Ishikawa (cell line): ENCODE data around the gene STMN1.

Experiments used
- CEBPB ChIP-seq: IDR thresholded peaks from 2 replicates; pipeline ENCODE4 v1.6.1; 2012
- CREB1 ChIP-seq: IDR thresholded peaks from 2 replicates; pipeline ENCODE4 v1.6.1; 2012; ENCODE audit warnings: low read depth
- EGR1 ChIP-seq: IDR thresholded peaks from 2 replicates; pipeline ENCODE4 v1.6.1; 2012
- EP300 ChIP-seq: IDR thresholded peaks from 2 replicates; pipeline ENCODE4 v1.6.1; 2012; ENCODE audit warnings: borderline replicate concordance
- FOXM1 ChIP-seq: IDR thresholded peaks from 2 replicates; pipeline ENCODE4 v1.6.1; 2012; ENCODE audit warnings: low read depth, borderline replicate concordance
- NFIC ChIP-seq: IDR thresholded peaks from 2 replicates; pipeline ENCODE4 v1.6.1; 2012
- RAD21 ChIP-seq: IDR thresholded peaks from 2 replicates; pipeline ENCODE4 v1.6.1; 2012; ENCODE audit warnings: low read depth
- TAF1 ChIP-seq: IDR thresholded peaks from 2 replicates; pipeline ENCODE4 v1.6.1; 2012; ENCODE audit warnings: low read depth, mild to moderate bottlenecking
- TCF12 ChIP-seq: IDR thresholded peaks from 2 replicates; pipeline ENCODE4 v1.6.1; 2012; ENCODE audit warnings: low read depth
- TEAD4 ChIP-seq: IDR thresholded peaks from 2 replicates; pipeline ENCODE4 v1.6.1; 2012
- YY1 ChIP-seq: IDR thresholded peaks from 2 replicates; pipeline ENCODE4 v1.6.1; 2012; ENCODE audit warnings: low read depth
- ZBTB7A ChIP-seq: IDR thresholded peaks from 2 replicates; pipeline ENCODE4 v1.6.1; 2012; ENCODE audit warnings: low read depth
- TF ChIP-seq, protein P1 (sequence below): IDR thresholded peaks from 2 replicates; pipeline ENCODE4 v1.6.1; 2012
- TF ChIP-seq, protein P2 (sequence below): IDR thresholded peaks from 2 replicates; pipeline ENCODE4 v1.6.1; 2012
- TF ChIP-seq, protein P3 (sequence below): IDR thresholded peaks from 2 replicates; pipeline ENCODE4 v1.6.1; 2012; ENCODE audit warnings: low read depth, mild to moderate bottlenecking

Gene STMN1

DNA sequence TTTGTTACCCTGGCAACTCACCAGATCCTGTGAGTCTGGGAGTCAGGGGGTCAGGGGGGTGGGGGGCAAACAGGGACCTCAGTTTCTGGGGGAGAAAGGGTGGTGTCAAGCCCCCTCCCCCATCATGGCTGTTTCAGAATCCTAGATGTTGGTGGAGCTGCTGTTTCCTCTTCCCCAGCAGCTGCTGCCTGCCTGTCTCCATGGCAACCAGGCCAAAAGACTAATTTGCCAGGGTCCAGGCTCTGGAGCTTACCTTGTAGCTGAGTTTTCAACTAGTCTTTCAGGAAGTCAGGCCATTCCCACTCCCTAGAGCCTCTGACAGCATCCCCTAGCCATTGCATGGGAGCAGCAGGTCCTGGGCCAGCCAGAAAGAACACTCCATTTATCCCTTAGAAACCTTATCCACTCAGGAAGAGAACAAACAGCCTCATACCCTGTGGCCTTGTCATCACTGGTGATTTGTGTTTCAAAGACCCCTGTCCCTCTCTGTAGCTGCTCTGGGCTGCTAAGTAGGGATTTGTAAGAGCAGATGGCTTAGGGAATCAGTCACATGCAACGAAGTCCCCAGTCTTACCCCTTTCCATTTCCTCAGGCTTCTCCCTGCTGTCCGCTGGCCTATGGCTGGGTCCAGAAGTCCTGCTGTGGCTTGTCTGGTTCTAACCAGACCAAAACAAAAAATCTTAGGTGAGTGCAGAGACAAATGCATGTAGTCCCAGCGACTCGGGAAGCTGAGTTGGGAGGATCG, 21.5 kb upstream of the STMN1 start:
- TF ChIP-seq EGR1 (no peak), FOXM1 (no peak), TEAD4 (no peak), EP300 (no peak), CEBPB (no peak), RAD21 (no peak), TCF12 (no peak), TAF1 (no peak), YY1 (no peak)
- TF ChIP-seq, protein P1, sequence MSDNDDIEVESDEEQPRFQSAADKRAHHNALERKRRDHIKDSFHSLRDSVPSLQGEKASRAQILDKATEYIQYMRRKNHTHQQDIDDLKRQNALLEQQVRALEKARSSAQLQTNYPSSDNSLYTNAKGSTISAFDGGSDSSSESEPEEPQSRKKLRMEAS: no peak
- TF ChIP-seq, protein P2, sequence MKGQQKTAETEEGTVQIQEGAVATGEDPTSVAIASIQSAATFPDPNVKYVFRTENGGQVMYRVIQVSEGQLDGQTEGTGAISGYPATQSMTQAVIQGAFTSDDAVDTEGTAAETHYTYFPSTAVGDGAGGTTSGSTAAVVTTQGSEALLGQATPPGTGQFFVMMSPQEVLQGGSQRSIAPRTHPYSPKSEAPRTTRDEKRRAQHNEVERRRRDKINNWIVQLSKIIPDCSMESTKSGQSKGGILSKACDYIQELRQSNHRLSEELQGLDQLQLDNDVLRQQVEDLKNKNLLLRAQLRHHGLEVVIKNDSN: no peak
- TF ChIP-seq, protein P3, sequence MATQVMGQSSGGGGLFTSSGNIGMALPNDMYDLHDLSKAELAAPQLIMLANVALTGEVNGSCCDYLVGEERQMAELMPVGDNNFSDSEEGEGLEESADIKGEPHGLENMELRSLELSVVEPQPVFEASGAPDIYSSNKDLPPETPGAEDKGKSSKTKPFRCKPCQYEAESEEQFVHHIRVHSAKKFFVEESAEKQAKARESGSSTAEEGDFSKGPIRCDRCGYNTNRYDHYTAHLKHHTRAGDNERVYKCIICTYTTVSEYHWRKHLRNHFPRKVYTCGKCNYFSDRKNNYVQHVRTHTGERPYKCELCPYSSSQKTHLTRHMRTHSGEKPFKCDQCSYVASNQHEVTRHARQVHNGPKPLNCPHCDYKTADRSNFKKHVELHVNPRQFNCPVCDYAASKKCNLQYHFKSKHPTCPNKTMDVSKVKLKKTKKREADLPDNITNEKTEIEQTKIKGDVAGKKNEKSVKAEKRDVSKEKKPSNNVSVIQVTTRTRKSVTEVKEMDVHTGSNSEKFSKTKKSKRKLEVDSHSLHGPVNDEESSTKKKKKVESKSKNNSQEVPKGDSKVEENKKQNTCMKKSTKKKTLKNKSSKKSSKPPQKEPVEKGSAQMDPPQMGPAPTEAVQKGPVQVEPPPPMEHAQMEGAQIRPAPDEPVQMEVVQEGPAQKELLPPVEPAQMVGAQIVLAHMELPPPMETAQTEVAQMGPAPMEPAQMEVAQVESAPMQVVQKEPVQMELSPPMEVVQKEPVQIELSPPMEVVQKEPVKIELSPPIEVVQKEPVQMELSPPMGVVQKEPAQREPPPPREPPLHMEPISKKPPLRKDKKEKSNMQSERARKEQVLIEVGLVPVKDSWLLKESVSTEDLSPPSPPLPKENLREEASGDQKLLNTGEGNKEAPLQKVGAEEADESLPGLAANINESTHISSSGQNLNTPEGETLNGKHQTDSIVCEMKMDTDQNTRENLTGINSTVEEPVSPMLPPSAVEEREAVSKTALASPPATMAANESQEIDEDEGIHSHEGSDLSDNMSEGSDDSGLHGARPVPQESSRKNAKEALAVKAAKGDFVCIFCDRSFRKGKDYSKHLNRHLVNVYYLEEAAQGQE: no peak

DNA sequence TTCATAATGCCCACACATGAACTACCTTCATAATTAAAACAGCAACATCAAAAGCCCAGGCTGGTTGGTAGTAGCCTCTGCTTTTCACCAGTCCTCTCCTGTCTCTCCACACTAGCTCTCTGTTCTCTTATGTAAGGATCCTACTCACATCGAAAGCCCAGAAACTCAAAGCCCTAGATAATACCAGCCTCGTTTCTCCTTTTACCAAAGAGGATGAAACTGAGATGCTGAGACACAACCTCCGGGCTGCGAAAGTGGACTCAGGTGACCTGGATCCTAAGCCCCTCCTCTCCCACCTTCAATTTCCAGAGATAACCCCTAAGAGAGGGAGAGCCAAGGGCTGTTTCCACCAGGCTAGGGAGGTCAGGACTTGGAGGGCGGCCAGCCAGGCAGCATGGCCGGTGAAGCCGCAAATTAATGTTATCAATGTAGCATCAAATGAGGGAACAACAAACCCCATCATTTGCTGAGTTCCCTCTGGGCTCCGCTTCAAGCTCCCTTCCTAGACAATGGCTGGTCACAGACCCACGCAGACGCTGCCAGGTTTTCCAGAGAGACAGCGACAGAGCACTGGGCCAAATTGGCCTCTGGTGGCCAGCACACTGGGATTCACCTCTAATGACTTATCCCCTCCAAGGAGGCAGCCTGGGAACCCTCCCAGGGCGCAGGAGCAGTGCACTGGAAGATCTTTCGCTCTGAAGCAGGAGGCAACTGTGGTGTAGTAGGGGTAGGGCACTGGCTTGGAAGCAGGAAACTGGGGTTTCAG, 20.7 kb upstream of the STMN1 start:
- TF ChIP-seq TEAD4: no peak
- no peak for TF ChIP-seq TAF1
- no peak for TF ChIP-seq RAD21
- no peak for TF ChIP-seq YY1
- TF ChIP-seq FOXM1: no peak
- TF ChIP-seq, protein P3: no peak
- no peak for TF ChIP-seq ZBTB7A
- no peak for TF ChIP-seq NFIC
- no peak for TF ChIP-seq TCF12
- TF ChIP-seq CREB1: no peak
- no peak for TF ChIP-seq EP300
- TF ChIP-seq, protein P1: no peak
- TF ChIP-seq CEBPB: no peak
- no peak for TF ChIP-seq EGR1
- TF ChIP-seq, protein P2: no peak

DNA sequence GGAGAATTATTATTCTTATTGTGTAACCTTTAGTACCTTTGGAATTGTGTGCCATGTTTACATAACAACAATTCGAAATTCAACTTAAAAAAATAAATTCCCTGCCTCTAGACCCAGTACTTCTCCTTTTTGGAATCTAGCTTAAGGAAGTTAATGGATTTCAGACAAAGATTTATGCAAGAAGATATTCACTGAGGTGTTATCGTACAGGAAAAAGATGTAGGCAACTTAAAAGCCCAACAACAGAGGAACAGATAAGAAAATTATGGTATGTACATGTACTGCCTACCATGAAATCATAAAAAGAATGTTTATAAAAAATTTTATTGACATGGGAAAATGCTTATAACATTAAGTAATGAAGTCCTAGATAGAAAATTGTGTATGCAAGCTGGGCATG, 18.2 kb upstream of the STMN1 start:
- no peak for TF ChIP-seq YY1
- TF ChIP-seq, protein P1: no peak
- TF ChIP-seq EGR1: no peak
- no peak for TF ChIP-seq FOXM1
- no peak for TF ChIP-seq NFIC
- TF ChIP-seq ZBTB7A: no peak
- TF ChIP-seq, protein P2: no peak
- no peak for TF ChIP-seq TEAD4
- no peak for TF ChIP-seq EP300
- TF ChIP-seq CEBPB: no peak
- no peak for TF ChIP-seq CREB1
- TF ChIP-seq, protein P3: no peak
- TF ChIP-seq RAD21: no peak
- no peak for TF ChIP-seq TAF1
- no peak for TF ChIP-seq TCF12
